Small intestine (tissue), 4 donors: Measurements from ENCODE around the gene HS6ST3. TPM values are rescaled to one million over a fixed set of nuclear protein-coding genes. Genes with fewer than 3 reads are reported as not detected.

Experiments used
- polyA plus RNA-seq, 4 donors: library from polyadenylated mRNA; stranded (reverse) in 3 of 4; unstranded in 1 of 4; fragments of 200-250 nt in 3 of 4; fragments of 120-200 nt in 1 of 4; gene quantifications; one replicate each; pipeline versions ENCODE4 v1.2.1 to v1.2.3, GENCODE V29; 2013
- donor health status: healthy with polysubstance abuse.
- donor health status: Bipolar disorder and iron deficiency.
- donor health status: healthy.

Gene HS6ST3
- polyA plus RNA-seq, 4 donors = under 0.01 to 0.86 (median 0.54) TPM; not detected in 1

Other genes with a start within 250 kb of the HS6ST3 start
- 10 to 100 TPM in 1 of 4 donors, 1 to 10 TPM in 3; 1.6 to 22.8 (median 5.3) TPM for gene UGGT2, start 36.7 kb upstream of the HS6ST3 start, polyA plus RNA-seq